ENCODE results near the gene PON1.

The PON1 gene

GRCh38 chr7:95265634-95266033 lies 58.7 kb downstream of the PON1 start:
- intact Hi-C loops (cut with DNase I), result no loop called here
- DNase-seq, result no peak

- no peak for DNase-seq
- intact Hi-C loops (cut with DNase I), result no loop called here
Observed at GRCh38 chr7:95264363-95264891, 59.9 kb downstream of the PON1 start.

- intact Hi-C loops (cut with DNase I), result no loop called here
- peak in 2 of 42 donors; percentile 4 to 7 for DNase-seq
Observed at GRCh38 chr7:95263785-95264362, 60.5 kb downstream of the PON1 start.

DNA sequence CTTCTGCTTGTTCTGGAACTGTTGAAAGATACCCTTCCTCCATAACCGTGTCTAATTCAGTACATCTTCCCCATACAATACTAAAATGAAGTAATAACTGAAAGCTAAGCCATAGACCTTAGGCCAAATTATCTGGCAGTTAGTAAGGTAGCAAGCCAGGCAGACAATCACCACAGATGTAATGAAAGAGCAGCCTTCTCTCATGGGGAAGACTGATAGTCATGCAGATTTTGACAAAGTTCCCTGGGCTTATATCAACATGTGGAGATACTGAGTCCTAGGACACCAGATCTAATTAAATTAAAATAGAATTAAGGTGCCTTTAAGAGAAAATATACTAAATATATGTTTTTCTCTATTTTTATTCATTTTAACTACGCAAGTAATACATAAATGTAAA lies 61.5 kb downstream of the PON1 start:
- no peak for DNase-seq
- intact Hi-C loops (cut with DNase I), result no loop called here

DNA sequence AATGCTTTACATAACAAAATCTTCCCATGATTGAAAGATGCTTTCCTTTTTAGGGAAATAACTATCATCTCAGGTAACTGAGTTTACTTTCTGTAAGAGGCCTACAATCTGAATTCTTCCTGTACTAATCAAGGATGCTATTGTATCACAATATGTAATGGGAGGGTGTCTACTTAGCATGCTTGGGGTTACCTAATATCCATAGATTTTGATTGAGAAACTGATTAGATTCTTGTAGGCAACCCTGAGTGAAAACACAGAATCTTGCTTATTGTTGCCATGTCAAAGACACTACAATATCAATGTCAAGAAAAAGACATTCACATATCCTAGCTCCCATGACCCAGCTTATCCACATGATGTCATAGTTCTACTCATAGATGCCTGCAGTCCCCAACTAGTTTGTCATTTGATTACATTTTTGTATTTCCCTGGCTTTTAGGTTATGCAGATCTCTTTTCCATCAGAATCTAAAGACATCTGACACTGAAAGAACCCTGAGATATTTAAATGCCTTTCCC lies 62.4 kb downstream of the PON1 start:
- intact Hi-C loops (cut with DNase I), result no loop called here

GRCh38 chr7:95255691-95256090 lies 68.6 kb downstream of the PON1 start:
- no peak for DNase-seq
- intact Hi-C loops (cut with DNase I), result no loop called here

More for the DNA sequence above, 62.4 kb downstream of the PON1 start:
- DNase-seq, result no peak

- intact Hi-C loops (cut with DNase I), result no loop called here
- DNase-seq, result no peak
Observed at GRCh38 chr7:95253986-95254385, 70.3 kb downstream of the PON1 start.

DNA sequence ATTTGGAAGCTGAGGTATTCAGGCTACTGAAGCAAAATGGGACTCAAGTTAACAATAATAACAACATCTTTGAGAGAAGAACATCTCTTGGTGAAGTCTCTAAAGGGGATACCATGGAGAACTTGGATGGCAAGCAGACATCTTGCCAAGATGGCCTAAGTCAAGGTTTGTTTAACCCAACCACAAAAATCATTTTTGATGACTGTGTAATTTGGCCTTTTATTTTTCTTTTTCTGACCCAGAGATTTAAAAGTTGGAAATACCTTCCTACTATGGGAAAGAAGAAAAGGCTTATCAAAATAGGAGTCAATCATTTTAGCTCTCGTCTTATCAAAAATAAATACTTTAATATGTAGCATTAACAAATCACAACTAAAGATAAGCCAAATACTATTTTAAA lies 72.4 kb downstream of the PON1 start:
- no peak for DNase-seq
- intact Hi-C loops (cut with DNase I), result no loop called here

- DNase-seq, result no peak
Observed at GRCh38 chr7:95250571-95250970, 73.8 kb downstream of the PON1 start.

More at GRCh38 chr7:95250571-95250970, 73.8 kb downstream of the PON1 start:
- intact Hi-C loops (cut with DNase I), result no loop called here

Measured in head of caudate nucleus (tissue), 42 donors.